Hematopoietic multipotent progenitor cell treated with erythropoietin and hydrocortisone succinate and interleukin-3 and kit ligand, for 4 days (in vitro differentiated cells): ENCODE data around the gene TLL1.

Experiments
- DNase-seq: peaks from one replicate; pipeline ENCODE4 v3.0.0-alpha.2; 2015

TLL1 gene

DNA sequence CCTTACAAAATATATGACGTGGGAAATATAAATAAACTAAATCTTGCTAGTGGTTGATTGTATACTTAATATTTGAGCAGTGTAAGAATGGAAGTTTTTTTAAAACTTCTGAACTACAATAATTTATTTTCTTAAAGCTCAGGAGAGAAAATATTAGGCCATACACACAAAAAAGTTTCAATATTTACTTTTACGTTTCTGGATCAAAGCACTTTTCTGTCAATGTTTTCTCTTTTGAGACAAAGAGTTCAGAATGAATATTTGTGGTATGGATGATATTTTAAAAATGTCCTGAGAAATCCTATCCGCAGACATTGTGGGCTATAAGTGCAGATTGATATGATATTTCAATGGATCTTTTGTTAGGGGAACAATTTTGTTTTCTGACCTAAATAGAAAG is 109.9 kb downstream of the TLL1 start:
- no peak for DNase-seq

DNA sequence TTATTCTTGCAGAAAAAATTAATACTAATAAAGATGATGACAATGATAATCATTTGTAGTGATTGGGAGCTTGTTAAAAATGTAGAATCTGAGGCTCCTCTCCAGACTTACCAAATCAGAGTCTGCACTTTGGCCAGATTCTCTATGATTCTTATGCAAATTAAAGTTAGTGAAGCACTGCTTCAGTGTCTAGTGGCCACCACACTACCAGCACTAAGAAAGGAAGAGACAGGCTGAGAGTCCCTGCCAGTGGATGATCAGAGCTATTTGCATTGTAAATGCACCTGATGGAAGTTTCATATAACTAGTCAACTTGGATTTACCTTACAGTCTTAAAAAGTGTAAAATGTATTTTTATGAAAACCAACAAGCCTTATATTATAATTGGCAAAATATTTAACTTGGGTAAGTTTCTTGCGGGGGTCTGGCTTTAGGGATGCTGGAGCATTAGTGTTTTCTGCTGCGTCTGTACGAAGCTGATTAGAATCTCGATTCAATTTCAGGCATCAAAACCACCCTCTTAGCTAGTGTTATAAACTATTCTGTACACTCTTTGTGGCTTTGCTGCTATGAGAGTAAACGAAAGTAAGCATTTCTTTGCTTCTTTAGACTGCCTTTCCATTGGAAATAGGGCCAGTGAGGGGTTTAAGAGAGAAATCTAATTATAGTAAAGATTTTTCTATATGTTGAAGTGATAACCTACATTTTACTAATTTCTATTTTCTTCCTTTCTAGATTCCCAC is 114.1 kb downstream of the TLL1 start:
- DNase-seq: no peak

DNA sequence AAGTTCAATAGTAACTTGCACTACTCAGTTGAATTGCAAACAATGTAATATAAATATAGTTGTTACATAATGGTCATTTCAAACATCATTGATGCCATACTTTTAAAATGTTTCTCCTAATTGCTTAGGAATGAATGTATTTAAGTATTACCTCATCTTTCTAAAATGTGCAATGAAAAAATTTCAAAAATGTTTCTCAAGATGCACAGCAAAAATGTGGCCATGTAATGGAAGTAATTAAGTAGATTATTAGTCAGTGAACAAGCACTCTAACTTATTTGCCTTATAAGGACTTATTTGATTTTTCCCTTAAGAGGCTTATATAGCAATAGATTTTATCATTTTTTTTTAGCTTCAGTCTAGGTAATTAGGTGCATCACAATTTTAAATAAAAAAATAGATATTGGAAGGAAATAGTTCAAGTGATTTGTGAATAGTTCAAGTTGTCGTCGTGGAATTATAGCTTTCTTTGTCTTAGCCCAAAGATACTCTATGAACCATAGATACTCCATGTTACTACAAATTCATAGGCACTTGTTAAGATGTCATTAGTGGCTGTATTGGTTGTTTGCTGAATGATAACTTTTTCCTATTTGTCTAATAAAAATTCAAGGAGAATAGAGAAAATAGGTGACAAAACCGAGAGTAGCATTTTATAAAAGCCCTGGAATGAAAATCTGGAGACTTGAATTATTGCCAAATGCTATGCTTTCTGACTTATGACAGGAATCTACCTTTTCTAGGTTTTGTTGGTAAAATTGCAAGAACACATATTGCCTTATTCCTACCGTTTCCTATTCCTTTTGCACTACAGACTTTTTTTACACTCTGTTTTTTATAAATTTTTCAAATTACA is 118.5 kb downstream of the TLL1 start:
- DNase-seq: no peak

DNA sequence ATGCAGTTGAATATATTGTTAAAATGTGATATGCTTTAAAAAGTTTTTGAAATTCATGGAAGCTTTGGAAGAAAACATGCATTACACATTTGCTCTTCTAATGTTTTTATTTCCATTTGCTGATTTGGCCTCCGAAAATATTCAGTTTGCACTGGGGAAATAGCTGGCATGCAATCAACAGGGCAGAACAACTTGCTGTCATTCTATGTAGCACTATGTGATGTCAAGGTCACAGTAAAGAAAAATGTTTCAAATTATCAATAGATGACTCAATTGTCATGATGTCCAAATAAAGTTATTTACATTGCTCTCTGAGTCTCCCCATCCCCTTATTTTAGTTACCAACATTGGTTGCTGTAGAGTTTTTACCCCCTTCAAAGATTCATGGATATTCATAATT is 119.2 kb downstream of the TLL1 start:
- DNase-seq: no peak

DNA sequence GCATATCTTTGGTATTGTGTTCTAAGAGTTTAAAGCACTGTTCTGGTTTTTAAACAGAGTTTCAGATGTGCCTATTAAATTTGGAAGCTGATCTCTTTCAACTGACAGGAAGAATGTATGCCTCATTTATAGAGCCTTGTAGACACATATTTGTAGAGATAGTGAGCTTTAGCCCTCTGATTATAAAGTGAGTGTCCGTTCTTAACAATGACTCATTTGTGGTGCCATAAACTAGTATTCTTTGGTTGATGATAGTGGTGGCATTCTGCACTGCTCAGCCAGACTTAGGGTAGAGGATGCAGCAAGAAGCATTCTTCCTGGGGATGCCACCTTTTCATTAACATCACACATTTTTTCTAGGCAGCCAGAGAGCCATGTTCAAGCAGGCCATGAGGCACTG is 121.7 kb downstream of the TLL1 start:
- no peak for DNase-seq

DNA sequence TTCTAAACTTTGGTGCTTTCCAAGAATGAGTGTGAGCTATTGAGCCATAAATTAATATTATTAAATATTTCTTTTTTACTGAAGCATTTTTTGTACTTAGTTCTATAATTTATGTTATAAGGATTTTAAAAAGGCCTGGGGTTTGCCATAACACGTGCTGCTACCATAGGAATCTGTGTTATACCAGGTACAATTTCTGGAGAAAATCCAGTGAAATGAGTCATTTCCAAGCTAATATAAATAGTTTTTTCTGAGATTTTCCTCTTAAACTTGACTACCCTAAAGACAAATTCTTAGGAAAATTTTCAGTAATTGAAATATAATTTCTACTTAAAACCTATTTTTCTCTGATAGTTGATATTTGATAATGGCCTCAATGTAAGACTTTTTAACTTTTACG is 130.8 kb downstream of the TLL1 start:
- DNase-seq: no peak

DNA sequence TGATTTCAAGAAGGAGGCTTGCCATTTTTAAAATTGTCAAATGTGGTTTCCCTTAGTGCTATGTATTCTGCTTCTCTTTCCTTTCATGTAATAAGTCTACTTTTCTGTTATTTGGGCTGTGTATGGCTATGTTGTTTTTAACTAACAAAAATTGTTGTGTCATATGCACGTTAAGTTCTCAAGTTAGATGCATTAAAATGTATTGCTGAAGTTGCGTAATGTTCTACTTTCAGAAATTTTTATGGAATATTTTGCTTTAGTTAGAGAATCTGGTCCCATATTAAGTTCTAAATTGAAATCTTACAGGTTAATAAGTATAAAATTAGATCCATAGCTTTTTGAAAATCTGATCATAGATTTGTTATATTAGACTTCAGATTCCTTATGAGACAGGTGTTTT is 133.2 kb downstream of the TLL1 start:
- no peak for DNase-seq

DNA sequence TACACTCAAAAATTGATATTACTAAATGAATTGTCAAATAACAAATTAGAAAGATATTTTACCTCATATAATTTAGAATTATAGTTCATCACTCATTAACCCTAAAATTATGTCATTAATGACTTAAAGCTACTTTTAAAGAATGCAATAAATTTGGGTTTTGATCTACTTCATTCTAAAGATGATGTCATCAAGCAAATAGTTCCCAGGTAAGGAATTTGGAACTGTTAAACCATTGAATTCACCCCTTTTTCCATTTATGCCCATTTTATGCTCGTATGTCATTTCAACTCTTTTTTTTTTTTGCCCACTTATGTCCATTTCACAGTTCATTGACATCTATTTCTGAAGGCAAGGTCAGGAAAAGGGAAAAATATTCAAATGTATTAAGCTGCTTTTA is 135.5 kb downstream of the TLL1 start:
- DNase-seq: no peak

DNA sequence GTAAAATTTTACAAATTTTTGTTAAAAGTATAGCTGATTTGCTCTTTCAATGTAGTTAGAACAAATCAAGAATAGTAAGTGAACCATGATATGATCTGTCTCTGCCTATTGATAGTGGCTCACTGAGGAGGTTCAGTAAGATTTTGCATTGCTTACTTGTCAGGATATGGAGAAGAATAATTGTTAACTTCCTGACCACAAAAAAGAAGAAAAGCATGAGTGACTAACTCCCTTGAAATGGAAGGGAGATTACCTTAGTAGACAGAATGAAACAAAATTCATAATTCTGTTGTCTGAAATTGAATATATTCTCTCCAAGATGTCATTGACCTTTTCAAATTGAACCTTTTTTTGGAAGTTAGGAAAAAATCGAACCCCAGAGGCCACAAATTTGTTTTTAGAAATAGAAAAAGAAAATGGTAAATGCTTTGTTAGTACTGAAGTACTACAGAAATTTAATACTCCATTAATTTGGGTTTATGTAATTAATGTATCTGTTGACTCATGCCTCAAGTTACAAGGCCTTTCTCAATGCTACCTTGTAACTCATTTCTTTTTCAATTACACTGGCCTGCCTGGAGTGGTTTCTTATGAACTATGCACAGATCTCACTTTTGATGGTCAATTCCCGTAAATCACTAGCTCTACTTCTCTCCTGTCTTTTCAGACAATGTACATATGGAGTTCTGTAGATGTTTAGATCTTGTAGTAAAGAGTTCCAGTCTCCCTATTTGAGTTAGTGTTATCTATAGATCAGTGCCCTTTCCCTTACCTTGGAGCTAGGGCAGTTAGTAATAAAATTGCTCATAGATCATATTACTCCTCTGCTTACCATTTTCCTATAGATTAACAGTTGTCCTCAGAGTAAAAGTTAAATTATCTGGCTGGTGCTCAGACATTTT is 139.3 kb downstream of the TLL1 start:
- DNase-seq: no peak

DNA sequence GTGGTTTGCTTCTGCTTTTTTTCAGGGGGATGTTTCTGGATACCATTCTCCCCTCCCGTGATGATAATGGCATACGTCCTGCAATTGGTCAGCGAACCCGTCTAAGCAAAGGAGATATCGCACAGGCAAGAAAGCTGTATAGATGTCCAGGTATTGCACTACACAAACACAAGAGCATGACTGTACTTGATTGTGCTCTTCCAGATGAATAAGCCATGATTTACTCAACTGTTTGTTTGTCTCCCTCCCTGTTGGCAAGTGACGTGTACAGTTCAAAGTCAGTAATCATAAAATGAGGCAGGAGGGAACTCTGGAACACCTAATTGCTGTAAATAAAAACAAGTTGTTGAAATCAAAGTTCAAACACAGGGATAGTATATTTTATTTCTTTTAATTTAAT is 141.4 kb downstream of the TLL1 start:
- no peak for DNase-seq

DNA sequence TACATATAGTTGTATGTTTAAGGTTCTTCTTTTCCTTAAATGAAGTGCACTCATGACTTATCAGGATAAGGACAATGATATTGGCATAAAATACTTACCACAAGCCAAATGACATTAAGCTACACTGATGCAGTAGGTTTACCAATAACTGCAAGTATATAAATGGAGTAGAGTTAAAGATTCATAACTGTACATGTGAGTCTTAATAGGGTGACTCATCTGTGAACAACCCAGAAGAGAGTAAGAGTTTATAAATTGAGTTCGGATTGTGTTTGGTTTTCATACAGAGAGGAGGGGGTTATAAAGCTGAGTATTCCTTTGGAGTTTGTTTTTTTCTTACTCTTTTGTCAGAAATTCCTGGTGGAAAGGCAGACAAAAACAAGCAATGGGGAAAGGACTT is 144.8 kb downstream of the TLL1 start:
- no peak for DNase-seq

DNA sequence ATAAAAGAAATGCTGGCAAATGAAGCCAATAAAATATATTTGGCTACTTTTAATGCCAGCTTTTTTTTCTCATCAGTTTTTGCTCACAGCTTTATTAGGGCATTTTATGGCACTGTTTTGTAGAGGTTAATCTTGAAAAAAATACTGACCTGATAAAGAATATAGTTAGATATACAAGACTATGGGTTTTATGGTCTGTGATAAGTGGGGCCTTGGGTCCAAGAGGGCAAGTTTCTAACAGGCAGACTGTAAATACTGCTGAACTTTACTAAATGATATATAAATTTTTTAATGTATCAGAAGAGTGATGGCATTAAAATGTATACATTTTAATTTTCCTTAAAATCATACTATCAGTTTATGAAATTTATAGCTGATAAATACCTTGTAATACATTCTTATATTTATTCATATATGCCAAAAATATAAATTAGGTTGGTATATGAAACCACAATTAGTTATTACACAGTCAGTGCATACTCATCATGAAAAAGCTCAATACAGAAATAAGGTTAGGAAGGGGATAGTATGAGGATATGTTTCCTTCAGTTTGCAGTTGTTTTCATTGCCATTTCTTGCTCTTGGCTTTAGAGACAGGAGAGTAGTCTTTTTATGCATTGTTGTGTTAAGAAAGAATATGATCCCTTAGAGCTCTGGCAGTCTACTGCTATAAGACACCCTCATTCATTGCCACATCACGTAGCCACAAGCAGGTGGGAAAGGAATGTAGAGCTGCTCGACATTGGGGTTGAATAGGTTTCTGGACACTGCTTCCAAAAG is 146.6 kb downstream of the TLL1 start:
- DNase-seq: no peak

DNA sequence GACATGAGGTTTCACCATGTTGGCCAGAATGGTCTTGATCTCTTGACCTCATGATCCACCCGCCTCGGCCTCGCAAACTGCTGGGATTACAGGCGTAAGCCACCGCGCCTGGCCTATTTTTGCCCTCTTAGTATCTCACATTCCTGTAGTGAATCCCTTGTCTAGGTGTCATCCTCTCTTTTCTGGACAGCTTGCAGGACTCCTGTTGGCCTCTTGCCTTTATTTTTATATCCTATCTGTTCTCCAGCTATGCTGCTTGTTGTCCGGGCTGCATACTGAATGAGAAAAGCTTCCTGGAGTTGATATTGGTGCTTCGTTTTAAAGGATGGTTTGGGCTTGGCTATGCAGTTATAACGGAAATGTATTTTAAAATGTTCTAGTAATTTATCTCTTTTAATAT is 148.6 kb downstream of the TLL1 start:
- DNase-seq: no peak

DNA sequence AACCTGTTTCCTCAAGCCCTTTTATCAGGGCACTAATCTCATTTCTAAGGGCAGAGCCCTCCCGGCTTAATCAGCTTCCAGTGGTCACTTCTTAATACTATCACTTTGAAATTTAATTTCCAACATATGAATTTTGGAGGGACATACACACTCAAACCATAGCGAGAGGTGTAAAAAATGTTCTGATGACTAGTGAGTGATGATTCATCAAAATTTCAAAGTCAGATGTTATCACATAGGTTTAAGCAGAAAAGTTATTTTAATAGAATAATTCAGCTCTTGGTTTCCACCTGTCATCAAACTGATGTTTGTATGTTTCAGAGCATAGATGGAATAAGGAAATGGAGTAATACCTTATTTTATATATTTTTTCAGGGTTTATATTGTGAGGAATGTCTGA is 161.9 kb downstream of the TLL1 start:
- DNase-seq: no peak

DNA sequence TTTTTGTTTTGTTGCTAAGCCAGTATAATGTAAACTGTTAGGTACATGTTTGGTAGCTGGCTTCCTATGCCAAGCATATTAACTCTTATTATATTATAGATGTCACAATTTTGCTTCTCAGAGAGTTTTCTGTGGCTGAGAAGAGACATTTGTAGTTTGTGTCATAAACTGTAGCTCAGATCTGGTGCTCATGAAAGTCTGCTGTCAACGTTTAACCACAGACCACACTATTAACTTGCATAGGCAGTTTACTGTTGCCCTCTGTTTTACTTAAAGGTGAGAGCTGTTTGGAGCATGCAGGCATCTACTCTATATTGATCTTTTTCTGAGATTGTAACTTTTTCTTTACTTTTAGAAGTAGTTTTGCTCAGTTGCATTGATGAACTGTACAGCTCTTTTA is 166.8 kb downstream of the TLL1 start:
- DNase-seq: no peak

DNA sequence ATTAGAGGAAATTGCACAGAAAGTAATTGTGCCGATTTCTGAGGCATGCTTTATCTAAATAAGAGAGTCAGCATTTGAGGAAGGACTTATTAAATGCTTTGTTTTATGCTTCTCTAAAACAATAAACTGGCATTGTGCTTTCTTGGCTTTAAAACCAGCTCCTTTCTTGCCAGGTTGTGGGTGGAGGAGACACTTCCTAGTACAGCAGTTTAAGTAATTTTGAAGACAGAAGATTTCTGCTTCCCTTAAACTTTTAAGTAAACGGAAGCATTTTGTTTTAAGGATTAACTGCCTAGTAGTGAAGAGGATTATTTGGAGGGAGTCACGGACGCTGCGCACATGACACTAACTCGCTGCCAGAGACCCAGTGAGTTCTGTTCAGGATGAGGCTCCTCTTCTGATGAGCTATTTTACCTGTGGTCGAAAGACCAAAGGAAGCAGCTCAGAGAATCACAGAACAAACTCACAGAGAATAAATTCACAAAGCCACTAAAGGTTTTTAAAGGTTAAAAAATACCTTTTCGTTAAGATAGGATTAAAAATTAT is 169.5 kb downstream of the TLL1 start:
- no peak for DNase-seq

DNA sequence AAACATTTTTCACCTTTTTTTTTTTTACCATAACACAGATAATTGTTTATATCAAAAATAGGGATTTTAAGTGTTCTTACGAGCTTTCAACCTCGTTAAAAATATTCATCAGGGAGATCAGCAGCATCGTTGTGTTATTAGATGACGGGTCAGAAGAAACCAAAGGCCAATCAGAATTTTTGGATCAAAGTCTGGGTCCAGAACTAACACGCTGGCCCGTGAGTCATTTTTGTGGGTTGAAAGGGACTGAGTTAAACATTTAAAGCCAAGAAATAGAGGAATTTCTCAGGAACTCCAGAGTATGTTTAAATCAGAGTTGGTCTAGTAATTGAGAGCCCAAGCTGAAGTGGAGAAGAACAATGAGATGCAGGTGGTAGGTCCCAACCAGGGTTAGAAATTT is 170.8 kb downstream of the TLL1 start:
- no peak for DNase-seq

DNA sequence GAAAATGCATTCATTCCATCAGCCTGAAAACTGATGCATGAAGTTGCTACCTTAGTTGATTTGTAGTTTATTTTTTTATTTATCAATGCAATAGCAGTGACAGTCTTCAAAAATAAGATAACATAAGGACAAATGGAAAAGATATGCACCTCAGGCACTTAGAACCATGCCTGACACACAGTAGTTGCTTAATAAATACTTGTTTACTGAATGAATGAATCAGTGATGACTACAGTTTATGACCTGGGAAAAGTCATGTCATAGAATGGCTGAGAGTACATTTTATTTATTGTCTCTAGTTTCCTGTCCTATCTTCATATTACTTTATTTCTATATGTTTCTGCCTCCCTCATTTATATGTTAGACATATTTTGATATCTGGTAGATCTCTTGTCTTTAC is 171.8 kb downstream of the TLL1 start:
- DNase-seq: no peak

DNA sequence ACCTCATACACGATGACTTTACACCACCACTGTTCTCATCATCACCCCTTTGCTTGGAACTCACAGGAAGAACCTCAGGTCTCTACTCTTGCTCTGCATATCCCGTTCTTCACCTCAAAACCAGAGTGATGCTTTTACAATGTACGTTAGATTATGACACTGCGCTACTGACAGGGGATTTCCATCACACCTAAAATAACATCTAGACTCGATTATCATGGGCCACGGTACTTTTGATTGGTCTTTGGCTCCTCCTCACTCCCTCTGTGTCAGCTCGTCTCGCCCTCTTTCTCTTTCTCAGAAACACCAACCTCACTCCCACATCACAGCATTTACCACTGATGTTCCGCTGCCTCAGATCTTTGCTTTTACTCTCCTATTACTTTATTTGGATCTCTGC is 172.4 kb downstream of the TLL1 start:
- DNase-seq: no peak

DNA sequence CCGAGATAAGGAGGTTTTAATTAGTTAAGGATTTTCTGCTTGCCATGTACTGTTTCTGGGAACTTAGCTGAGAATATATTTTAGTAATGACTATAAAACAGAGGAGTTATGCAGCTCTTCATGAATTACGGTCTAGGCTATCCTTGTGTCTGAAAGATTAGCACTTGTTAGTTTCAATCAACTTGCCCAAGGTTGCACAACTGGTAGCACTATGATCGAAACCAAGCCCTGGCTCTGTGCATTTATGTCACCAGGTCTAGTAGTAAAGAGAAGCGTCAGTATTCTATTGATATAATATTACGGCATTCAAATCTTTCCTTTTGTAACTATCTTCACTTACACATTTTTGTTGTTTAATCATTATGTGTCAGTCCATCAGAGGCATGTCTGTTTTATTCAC is 176.0 kb downstream of the TLL1 start:
- DNase-seq: no peak

DNA sequence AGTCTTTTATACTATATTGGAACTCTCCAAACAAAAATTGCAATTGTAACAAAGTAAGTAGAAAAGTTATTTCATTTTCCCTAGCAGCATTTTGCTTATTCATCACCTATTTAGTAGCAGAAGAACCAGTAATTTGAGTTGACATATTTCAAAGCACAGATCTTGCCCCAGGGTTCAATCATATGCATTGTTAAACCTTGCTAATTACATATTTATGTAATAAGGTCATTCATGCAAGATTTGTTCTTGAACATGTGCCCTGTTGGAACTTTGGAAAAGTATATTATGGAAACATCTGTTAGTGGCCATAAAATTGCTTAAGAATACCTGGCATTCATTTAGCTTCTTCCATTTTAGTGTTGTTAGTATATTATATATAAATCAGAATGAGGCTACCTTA is 191.7 kb downstream of the TLL1 start:
- DNase-seq: no peak

DNA sequence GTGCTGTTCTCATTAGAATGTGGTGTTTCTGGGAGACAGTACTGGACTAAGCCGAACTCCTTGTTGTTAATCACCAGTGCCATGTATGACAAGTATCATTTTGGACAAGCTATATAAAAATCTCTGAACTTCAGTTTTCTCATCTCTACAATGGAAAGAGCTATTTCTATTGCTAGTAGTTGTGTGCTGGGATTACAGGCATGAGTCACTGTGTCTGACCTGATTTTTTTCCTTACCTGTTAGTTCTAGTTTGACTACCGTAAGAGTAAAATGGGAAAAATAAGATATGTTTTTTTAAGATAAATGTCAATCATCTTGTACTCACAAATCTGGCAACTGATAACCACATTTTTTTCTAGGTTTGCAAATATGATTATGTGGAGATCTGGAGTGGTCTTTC is 192.3 kb downstream of the TLL1 start:
- no peak for DNase-seq
